ENCODE measurements around the gene SYTL3. TPM values are rescaled to one million over a fixed set of nuclear protein-coding genes. Genes with fewer than 3 reads are reported as not detected.
A peak's percentile ranks its signal among the peaks of the same experiment; 100 is the strongest.

The SYTL3 gene
- total and polyA plus RNA-seq, 11 donors = 4.0 to 14.6 (median 8.2) TPM

GRCh38 chr6:158620963-158621693 is 28.7 kb upstream of the SYTL3 start:
- WGBS, 4 donors = 73 to 78% (median 73%) methylated on average over 13 of the region's 13 CpGs
- peak in 2 of 4 donors; percentile 36 to 58 for ATAC-seq

GRCh38 chr6:158621694-158622544 is 27.9 kb upstream of the SYTL3 start:
- H3K9me3 ChIP-seq = no peaks in the 10 kb centered on the region
- ATAC-seq = peak in 1 of 4 donors; percentile 14
- H3K4me3 ChIP-seq = no peak overlapping the region
- peaks cover 0 to 8% (median 0%) of the 10 kb centered on the region in 12 donors for H3K4me1 ChIP-seq
- no peak for DNase-seq
- intact Hi-C loops (cut with DNase I) = loop anchor here in 1 of 10 donors (10.0 kb wide), 1 partner anchor 63 kb away; no protein-coding TSS in a partner anchor
- H3K36me3 ChIP-seq = peaks cover 0 to 69% (median 28%) of the 10 kb centered on the region in 9 donors
- 90 to 97% (median 94%) methylated on average over 21 to 25 of the region's 25 CpGs for WGBS, 4 donors
- H3K27ac ChIP-seq = no peak overlapping the region
- TF ChIP-seq CTCF (IDR thresholded peaks at IDR 0.05) (no peak), POLR2A (IDR thresholded peaks at IDR 0.05) (no peak)
- no peaks in the 10 kb centered on the region for H3K27me3 ChIP-seq

More at GRCh38 chr6:158620963-158621693, 28.7 kb upstream of the SYTL3 start:
- H3K36me3 ChIP-seq = peaks cover 0 to 63% (median 24%) of the 10 kb centered on the region in 9 donors
- H3K27ac ChIP-seq = no peak overlapping the region
- intact Hi-C loops (cut with DNase I) = loop anchor here in 1 of 10 donors (10.0 kb wide), 1 partner anchor 64 kb away; no protein-coding TSS in a partner anchor
- no peak overlapping the region for H3K4me3 ChIP-seq
- H3K4me1 ChIP-seq = peaks cover 0 to 7% (median 0%) of the 10 kb centered on the region in 12 donors
- no peaks in the 10 kb centered on the region for H3K27me3 ChIP-seq
- DNase-seq = no peak
- H3K9me3 ChIP-seq = no peaks in the 10 kb centered on the region
- TF ChIP-seq POLR2A (IDR thresholded peaks at IDR 0.05) = no peak
- TF ChIP-seq CTCF (IDR thresholded peaks at IDR 0.05) = no peak

- DNase-seq = no peak
- Histone ChIP-seq H3K4me1 (peaks cover 0 to 15% (median 0%) of the 10 kb centered on the region in 12 donors), H3K4me3 (no peak overlapping the region), H3K27ac (no peak overlapping the region), H3K9me3 (no peaks in the 10 kb centered on the region), H3K36me3 (peaks cover 0 to 71% (median 28%) of the 10 kb centered on the region in 9 donors), H3K27me3 (no peaks in the 10 kb centered on the region)
- no peak for TF ChIP-seq CTCF (IDR thresholded peaks at IDR 0.05)
- TF ChIP-seq POLR2A (IDR thresholded peaks at IDR 0.05) = no peak
- no peak for ATAC-seq
- intact Hi-C loops (cut with DNase I) = loop anchor here in 1 of 10 donors (10.0 kb wide), 1 partner anchor 62 kb away; no protein-coding TSS in a partner anchor
- 87 to 92% (median 91%) methylated on average over 10 of the region's 10 CpGs for WGBS, 4 donors
Observed at GRCh38 chr6:158622545-158623190, 27.2 kb upstream of the SYTL3 start.
